H9 (cell line): Measurements from ENCODE around the gene OPTC. TPM values are rescaled to one million over a fixed set of nuclear protein-coding genes. Genes with fewer than 3 reads are reported as not detected.
A peak's percentile ranks its signal among the peaks of the same experiment; 100 is the strongest.

Experiments
- DNase-seq: peaks from one replicate; pipeline ENCODE4 v3.0.0-alpha.2; 2017
- H2AFZ ChIP-seq: one replicate; pipeline ENCODE4 v1.6.1; 2013; ENCODE audit warnings: mild to moderate bottlenecking, low read length, control low read depth, moderate library complexity
- H2AK5ac ChIP-seq: 2 replicates; pipeline ENCODE4 v1.6.1; 2013; ENCODE audit warnings: low read length, control low read depth, mixed read lengths; ENCODE audit not compliant: insufficient read length
- H2BK120ac ChIP-seq: one replicate; pipeline ENCODE4 v1.6.1; 2013; ENCODE audit warnings: low read depth, mild to moderate bottlenecking, low read length, control low read depth, inconsistent platforms; ENCODE audit not compliant: poor library complexity, severe bottlenecking
- H2BK12ac ChIP-seq: 2 replicates; pipeline ENCODE4 v1.6.1; 2013; ENCODE audit warnings: low read length, control low read depth, mixed read lengths, low read depth; ENCODE audit not compliant: insufficient read length
- H2BK15ac ChIP-seq: 2 replicates; pipeline ENCODE4 v1.6.1; 2013; ENCODE audit warnings: low read depth, low read length, control low read depth
- H2BK20ac ChIP-seq: one replicate; pipeline ENCODE4 v1.6.1; 2013; ENCODE audit warnings: low read depth, mild to moderate bottlenecking, low read length, control low read depth, inconsistent platforms; ENCODE audit not compliant: poor library complexity, severe bottlenecking
- H2BK5ac ChIP-seq: 2 replicates; pipeline ENCODE4 v1.6.1; 2013; ENCODE audit warnings: low read length, control low read depth, mixed read lengths; ENCODE audit not compliant: insufficient read length
- H3K14ac ChIP-seq: 2 replicates; pipeline ENCODE4 v1.6.1; 2013; ENCODE audit warnings: low read length, control low read depth; ENCODE audit not compliant: insufficient read depth
- H3K18ac ChIP-seq: 2 replicates; pipeline ENCODE4 v1.6.1; 2013; ENCODE audit warnings: low read depth, mild to moderate bottlenecking, mixed read lengths, low read length, control low read depth; ENCODE audit not compliant: insufficient read length
- H3K23ac ChIP-seq: 2 replicates; pipeline ENCODE4 v1.6.1; 2013; ENCODE audit warnings: low read length, control low read depth, mixed read lengths, low read depth; ENCODE audit not compliant: insufficient read length
- H3K23me2 ChIP-seq: 2 replicates; pipeline ENCODE4 v1.6.1; 2013; ENCODE audit warnings: low read depth, mild to moderate bottlenecking, mixed read lengths, low read length, control low read depth; ENCODE audit not compliant: insufficient read length, poor library complexity, severe bottlenecking
- H3K27ac ChIP-seq: 2 replicates; pipeline ENCODE4 v1.5.1; 2013; ENCODE audit warnings: low read length, control low read depth, mixed read lengths, low read depth; ENCODE audit not compliant: insufficient read length
- H3K27me3 ChIP-seq: 2 replicates; pipeline ENCODE4 v1.6.1; 2013; ENCODE audit warnings: low read length, control low read depth, inconsistent platforms; ENCODE audit not compliant: insufficient read depth
- H3K4ac ChIP-seq: 2 replicates; pipeline ENCODE4 v1.6.1; 2013; ENCODE audit warnings: low read depth, mild to moderate bottlenecking, control low read depth, inconsistent platforms, low read length, moderate library complexity
- H3K4me1 ChIP-seq: 2 replicates; pipeline ENCODE4 v1.6.1; 2013; ENCODE audit warnings: low read length, control low read depth, inconsistent platforms; ENCODE audit not compliant: insufficient read depth
- H3K4me2 ChIP-seq: 2 replicates; pipeline ENCODE4 v1.6.1; 2013; ENCODE audit warnings: low read length, control low read depth, mixed read lengths; ENCODE audit not compliant: insufficient read length, insufficient read depth
- H3K56ac ChIP-seq: 2 replicates; pipeline ENCODE4 v1.6.1; 2013; ENCODE audit warnings: low read depth, mild to moderate bottlenecking, mixed read lengths, low read length, control low read depth; ENCODE audit not compliant: insufficient read length
- H3K79me1 ChIP-seq: 2 replicates; pipeline ENCODE4 v1.6.1; 2013; ENCODE audit warnings: low read depth, mild to moderate bottlenecking, moderate library complexity, low read length, control low read depth, inconsistent platforms; ENCODE audit not compliant: insufficient read depth, poor library complexity, severe bottlenecking
- H3K79me2 ChIP-seq: 2 replicates; pipeline ENCODE4 v1.6.1; 2013; ENCODE audit warnings: low read length, control low read depth, inconsistent platforms; ENCODE audit not compliant: insufficient read depth
- H3K9ac ChIP-seq: 2 replicates; pipeline ENCODE4 v1.6.1; 2013; ENCODE audit warnings: low read length, control low read depth, mixed read lengths; ENCODE audit not compliant: insufficient read length; ENCODE audit errors: extremely low read depth
- H3K9me3 ChIP-seq: one replicate; pipeline ENCODE4 v1.6.1; 2013; ENCODE audit warnings: low read depth, low read length, inconsistent platforms; ENCODE audit not compliant: control insufficient read depth
- H3T11ph ChIP-seq: one replicate; pipeline ENCODE4 v1.6.1; 2013; ENCODE audit warnings: mild to moderate bottlenecking, low read length, control low read depth, inconsistent platforms
- H4K20me1 ChIP-seq: one replicate; pipeline ENCODE4 v1.6.1; 2013; ENCODE audit not compliant: control insufficient read depth, insufficient read length, insufficient read depth
- H4K5ac ChIP-seq: 2 replicates; pipeline ENCODE4 v1.6.1; 2013; ENCODE audit warnings: low read depth, mild to moderate bottlenecking, mixed read lengths, low read length, control low read depth; ENCODE audit not compliant: insufficient read length
- H4K8ac ChIP-seq: replicated peaks from 2 replicates; pipeline ENCODE4 v1.6.1; 2013; ENCODE audit warnings: low read length, control low read depth, mixed read lengths, low read depth; ENCODE audit not compliant: insufficient read length
- H4K91ac ChIP-seq: 2 replicates; pipeline ENCODE4 v1.6.1; 2013; ENCODE audit warnings: low read depth, mild to moderate bottlenecking, moderate library complexity, mixed read lengths, low read length, control low read depth; ENCODE audit not compliant: insufficient read length
- H3K27ac Mint-ChIP-seq, 3 experiments: 2 replicates in 2 of 3; 3 replicates in 1 of 3; pipeline ENCODE4 v1.8.0; 2020 to 2021; ENCODE audit warnings: mixed read lengths in 3 of 3, mild to moderate bottlenecking in 1 of 3, moderate library complexity in 1 of 3
- H3K27me3 Mint-ChIP-seq: 2 replicates; pipeline ENCODE4 v1.8.0; 2021; ENCODE audit warnings: low read depth, mild to moderate bottlenecking, moderate library complexity, mixed read lengths
- H3K36me3 Mint-ChIP-seq, 3 experiments: 2 replicates in 2 of 3; 3 replicates in 1 of 3; pipeline ENCODE4 v1.8.0; 2020 to 2021; ENCODE audit warnings: low read depth in 3 of 3, mixed read lengths in 3 of 3; ENCODE audit not compliant: insufficient read depth in 1 of 3
- H3K4me1 Mint-ChIP-seq, 2 experiments: 2 replicates each; pipeline ENCODE4 v1.8.0; 2020; ENCODE audit warnings: mixed read lengths in 2 of 2
- H3K4me3 Mint-ChIP-seq, 2 experiments: 2 replicates in 1 of 2; 3 replicates in 1 of 2; pipeline ENCODE4 v1.8.0; 2020 to 2021; ENCODE audit warnings: mild to moderate bottlenecking in 2 of 2, mixed read lengths in 2 of 2, moderate library complexity in 1 of 2
- H3K9me3 Mint-ChIP-seq, 2 experiments: 2 replicates in 1 of 2; 3 replicates in 1 of 2; pipeline ENCODE4 v1.8.0; 2020; ENCODE audit warnings: mild to moderate bottlenecking in 2 of 2, mixed read lengths in 2 of 2, moderate library complexity in 1 of 2
- WGBS: extraction: QIAGEN DNeasy Blood & Tissue Kit; methylation state at CpG from one replicate; pipeline ENCODE4 v1.1.7; 2013; ENCODE audit warnings: missing lambda C conversion rate, low lambda C conversion rate, mixed read lengths; ENCODE audit not compliant: insufficient read length; ENCODE audit errors: extremely low coverage; 5-methylcytosine and 5-hydroxymethylcytosine counted together
- total RNA-seq: library from RNA; stranded (reverse); gene quantifications from 2 replicates; pipeline ENCODE4 v1.2.1, GENCODE V29; 2021
- TF ChIP-seq, protein P1 (sequence below): fragments of 200-600 bp; sonication (generic); conservative IDR thresholded peaks from 3 replicates; pipeline ENCODE4 v1.8.0; 2021; ENCODE audit warnings: antibody characterized with exemption, mild to moderate bottlenecking

OPTC gene
- total RNA-seq, 1 experiment from 2014 or later = 1.1 TPM

DNA sequence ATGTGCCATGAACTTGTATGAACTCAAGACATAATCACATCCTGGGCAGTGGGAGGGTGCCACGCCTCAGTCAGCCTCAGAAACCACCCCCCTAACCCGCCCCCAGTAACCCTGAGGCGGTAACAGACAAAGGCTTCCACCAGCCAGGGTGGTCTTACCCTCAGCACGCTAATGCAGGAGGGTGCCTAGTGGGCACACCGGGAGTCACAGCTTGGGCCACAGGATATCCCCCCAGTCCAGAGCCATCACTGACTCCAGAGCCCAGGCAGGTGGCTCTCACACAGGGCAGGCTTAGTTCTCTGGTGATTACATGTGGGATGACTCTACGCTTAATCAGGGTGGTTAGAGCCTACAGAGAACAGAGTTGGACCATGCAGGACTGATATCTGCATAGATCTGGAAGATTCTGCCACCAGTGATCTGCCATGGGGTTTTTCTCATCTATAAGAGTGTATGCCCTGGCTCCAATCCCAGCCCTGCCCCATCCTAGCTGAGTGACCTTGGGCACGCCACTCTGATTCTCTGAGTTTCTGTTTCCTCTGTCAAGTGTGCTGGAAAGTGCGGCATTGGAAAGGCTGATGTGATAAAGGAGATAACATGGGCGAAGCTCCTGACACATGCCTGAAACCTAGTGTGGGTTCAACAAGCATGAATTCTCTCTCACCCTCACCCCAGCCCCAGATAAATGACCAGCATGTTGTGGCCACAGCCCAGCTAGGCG is 27.3 kb downstream of the OPTC start:
- H3K18ac ChIP-seq = peak overlapping the region; percentile 41
- H4K91ac ChIP-seq = no peak overlapping the region
- WGBS = no CpG with 5 or more reads among the region's 10 CpGs
- no peak overlapping the region for H3K56ac ChIP-seq
- H2BK5ac ChIP-seq = no peak overlapping the region
- Mint-ChIP-seq H3K36me3 (no peaks in the 10 kb centered on the region), H3K4me3 (0 out of 5 replicates have a peak overlapping the region, but pooled peaks of 1 of the 2 experiments have one; percentile 17), H3K9me3 (peaks cover 0 to 6% of the 10 kb centered on the region in 2 experiments; a peak in 1 of 5 replicates), H3K27ac (peak overlapping the region in 1 of 3 experiments; percentile 49; a peak in 2 of 7 replicates), H3K27me3 (peaks cover 67% of the 10 kb centered on the region), H3K4me1 (peaks cover 75 to 79% of the 10 kb centered on the region in 2 experiments)
- H3K79me2 ChIP-seq = no peaks in the 10 kb centered on the region
- no peak overlapping the region for H2BK20ac ChIP-seq
- no peaks in the 10 kb centered on the region for H3K79me1 ChIP-seq
- H3K9me3 ChIP-seq = no peaks in the 10 kb centered on the region
- no peak overlapping the region for H4K8ac ChIP-seq
- DNase-seq = no peak
- H2AFZ ChIP-seq = no peak overlapping the region
- H3K27me3 ChIP-seq = peaks cover 15% of the 10 kb centered on the region; the same call in 1 of the 2 replicates
- H3K23ac ChIP-seq = no peak overlapping the region
- no peak overlapping the region for H3K4me2 ChIP-seq
- no peak overlapping the region for H2BK120ac ChIP-seq
- no peak overlapping the region for H3T11ph ChIP-seq
- TF ChIP-seq, protein P1, sequence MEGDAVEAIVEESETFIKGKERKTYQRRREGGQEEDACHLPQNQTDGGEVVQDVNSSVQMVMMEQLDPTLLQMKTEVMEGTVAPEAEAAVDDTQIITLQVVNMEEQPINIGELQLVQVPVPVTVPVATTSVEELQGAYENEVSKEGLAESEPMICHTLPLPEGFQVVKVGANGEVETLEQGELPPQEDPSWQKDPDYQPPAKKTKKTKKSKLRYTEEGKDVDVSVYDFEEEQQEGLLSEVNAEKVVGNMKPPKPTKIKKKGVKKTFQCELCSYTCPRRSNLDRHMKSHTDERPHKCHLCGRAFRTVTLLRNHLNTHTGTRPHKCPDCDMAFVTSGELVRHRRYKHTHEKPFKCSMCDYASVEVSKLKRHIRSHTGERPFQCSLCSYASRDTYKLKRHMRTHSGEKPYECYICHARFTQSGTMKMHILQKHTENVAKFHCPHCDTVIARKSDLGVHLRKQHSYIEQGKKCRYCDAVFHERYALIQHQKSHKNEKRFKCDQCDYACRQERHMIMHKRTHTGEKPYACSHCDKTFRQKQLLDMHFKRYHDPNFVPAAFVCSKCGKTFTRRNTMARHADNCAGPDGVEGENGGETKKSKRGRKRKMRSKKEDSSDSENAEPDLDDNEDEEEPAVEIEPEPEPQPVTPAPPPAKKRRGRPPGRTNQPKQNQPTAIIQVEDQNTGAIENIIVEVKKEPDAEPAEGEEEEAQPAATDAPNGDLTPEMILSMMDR = no peak
- H3K14ac ChIP-seq = peak overlapping the region; percentile 52
- H2BK15ac ChIP-seq = no peak overlapping the region
- H3K27ac ChIP-seq = no peak overlapping the region
- H3K9ac ChIP-seq = no peak overlapping the region
- peaks cover 26% of the 10 kb centered on the region; the same call in 1 of the 2 replicates for H3K4me1 ChIP-seq
- no peak overlapping the region for H3K4ac ChIP-seq
- no peak overlapping the region for H4K5ac ChIP-seq
- H2AK5ac ChIP-seq = no peak overlapping the region
- no peaks in the 10 kb centered on the region for H3K23me2 ChIP-seq
- no peak overlapping the region for H2BK12ac ChIP-seq
- no peaks in the 10 kb centered on the region for H4K20me1 ChIP-seq
